HL-60 (cell line): Measurements from ENCODE around the gene PTPRC.

Source experiments
- DNase-seq, 2 experiments: peaks; one replicate each; pipeline ENCODE4 v3.0.0-alpha.2; 2010 to 2020; ENCODE audit warnings: low read depth in 1 of 2, low spot score in 1 of 2
- H3K27ac ChIP-seq: fragments of 250-450 bp; sonication (Bioruptor Pico); replicated peaks from 2 replicates; pipeline ENCODE4 v1.5.1; 2020; ENCODE audit warnings: mild to moderate bottlenecking, moderate library complexity
- H3K27me3 ChIP-seq: fragments of 250-450 bp; sonication (Bioruptor Pico); 2 replicates; pipeline ENCODE4 v1.5.1; 2021; ENCODE audit warnings: mild to moderate bottlenecking, moderate library complexity; ENCODE audit not compliant: insufficient read depth, poor library complexity, severe bottlenecking
- H3K4me3 ChIP-seq: replicated peaks from 2 replicates; pipeline ENCODE4 v1.5.1; 2011; ENCODE audit warnings: mild to moderate bottlenecking, control low read depth, low read length; ENCODE audit not compliant: insufficient read depth
- CTCF ChIP-seq: IDR thresholded peaks from one replicate; pipeline ENCODE4 v1.5.1; 2011; ENCODE audit warnings: low read length, control low read depth, inconsistent platforms; ENCODE audit not compliant: insufficient read depth
- GABPA ChIP-seq: IDR thresholded peaks from 2 replicates; pipeline ENCODE4 v1.6.1; 2012; ENCODE audit warnings: low read depth
- POLR2AphosphoS5 ChIP-seq: IDR thresholded peaks from 2 replicates; pipeline ENCODE4 v1.6.1; 2012; ENCODE audit warnings: low read depth
- REST ChIP-seq: IDR thresholded peaks from 2 replicates; pipeline ENCODE4 v1.6.1; 2012; ENCODE audit warnings: low read depth; ENCODE audit not compliant: insufficient replicate concordance
- SPI1 ChIP-seq: IDR thresholded peaks from 2 replicates; pipeline ENCODE4 v1.6.1; 2012; ENCODE audit warnings: low read depth, mild to moderate bottlenecking, borderline replicate concordance

The PTPRC gene

GRCh38 chr1:198701250-198701649, 62.4 kb downstream of the PTPRC start:
- TF ChIP-seq POLR2AphosphoS5 (no peak), REST (no peak), SPI1 (no peak), CTCF (no peak), GABPA (no peak)
- no peak for DNase-seq
- Histone ChIP-seq H3K27ac (no peak overlapping the region), H3K27me3 (no peaks in the 10 kb centered on the region), H3K4me3 (no peak overlapping the region)

- no peak overlapping the region for H3K27ac ChIP-seq
- no peak for DNase-seq
- TF ChIP-seq GABPA (no peak), POLR2AphosphoS5 (no peak), REST (no peak), CTCF (no peak), SPI1 (no peak)
Measured at GRCh38 chr1:198701766-198702539, 63.1 kb downstream of the PTPRC start.

GRCh38 chr1:198708761-198709525, 70.1 kb downstream of the PTPRC start:
- DNase-seq = no peak
- no peaks in the 10 kb centered on the region for H3K27me3 ChIP-seq
- no peak overlapping the region for H3K27ac ChIP-seq
- no peak for TF ChIP-seq SPI1
- TF ChIP-seq REST = no peak
- TF ChIP-seq GABPA = no peak
- no peak for TF ChIP-seq CTCF
- no peak for TF ChIP-seq POLR2AphosphoS5
- H3K4me3 ChIP-seq = no peak overlapping the region

More at GRCh38 chr1:198701766-198702539, 63.1 kb downstream of the PTPRC start:
- no peak overlapping the region for H3K4me3 ChIP-seq
- H3K27me3 ChIP-seq = no peaks in the 10 kb centered on the region
